ENCODE data around the gene DPP6.

GRCh38 chr7:154676422-154677073 is 624.4 kb downstream of the DPP6 start:
- TF ChIP-seq, protein P1, sequence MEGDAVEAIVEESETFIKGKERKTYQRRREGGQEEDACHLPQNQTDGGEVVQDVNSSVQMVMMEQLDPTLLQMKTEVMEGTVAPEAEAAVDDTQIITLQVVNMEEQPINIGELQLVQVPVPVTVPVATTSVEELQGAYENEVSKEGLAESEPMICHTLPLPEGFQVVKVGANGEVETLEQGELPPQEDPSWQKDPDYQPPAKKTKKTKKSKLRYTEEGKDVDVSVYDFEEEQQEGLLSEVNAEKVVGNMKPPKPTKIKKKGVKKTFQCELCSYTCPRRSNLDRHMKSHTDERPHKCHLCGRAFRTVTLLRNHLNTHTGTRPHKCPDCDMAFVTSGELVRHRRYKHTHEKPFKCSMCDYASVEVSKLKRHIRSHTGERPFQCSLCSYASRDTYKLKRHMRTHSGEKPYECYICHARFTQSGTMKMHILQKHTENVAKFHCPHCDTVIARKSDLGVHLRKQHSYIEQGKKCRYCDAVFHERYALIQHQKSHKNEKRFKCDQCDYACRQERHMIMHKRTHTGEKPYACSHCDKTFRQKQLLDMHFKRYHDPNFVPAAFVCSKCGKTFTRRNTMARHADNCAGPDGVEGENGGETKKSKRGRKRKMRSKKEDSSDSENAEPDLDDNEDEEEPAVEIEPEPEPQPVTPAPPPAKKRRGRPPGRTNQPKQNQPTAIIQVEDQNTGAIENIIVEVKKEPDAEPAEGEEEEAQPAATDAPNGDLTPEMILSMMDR (conservative IDR thresholded peaks at IDR 0.05): no peak
- TF ChIP-seq EZH2 (IDR thresholded peaks at IDR 0.05; ENCODE audit: low read depth): no peak
